K562 (cell line): Measurements from ENCODE around the gene S100A4. TPM values are rescaled to one million over a fixed set of nuclear protein-coding genes. Genes with fewer than 3 reads are reported as not detected.

ENCODE experiments used
- ARID3A ChIP-seq: IDR thresholded peaks from 2 replicates; pipeline ENCODE4 v1.6.1; 2012; ENCODE audit warnings: low read depth, low read length, improper control_type of control experiment, borderline replicate concordance
- GATAD2A ChIP-seq: fragments of 450-650 bp; IDR thresholded peaks from 2 replicates; pipeline ENCODE4 v1.6.1; 2017
- GATAD2B ChIP-seq: fragments of 450-650 bp; IDR thresholded peaks from 2 replicates; pipeline ENCODE4 v1.6.1; 2017; ENCODE audit warnings: mild to moderate bottlenecking, borderline replicate concordance
- GTF2A2 ChIP-seq: IDR thresholded peaks from 2 replicates; pipeline ENCODE4 v1.6.1; 2016; ENCODE audit warnings: mild to moderate bottlenecking, missing genetic modification characterization, missing compliant biosample characterization
- HEY1 ChIP-seq: fragments of 250-450 bp; sonication (Bioruptor Pico); IDR thresholded peaks from 2 replicates; pipeline ENCODE4 v1.5.0; 2020; ENCODE audit warnings: mild to moderate bottlenecking, moderate library complexity, borderline replicate concordance
- KHSRP ChIP-seq: fragments of 450-650 bp; IDR thresholded peaks from 2 replicates; pipeline ENCODE4 v1.6.1; 2017
- KLF1 ChIP-seq: fragments of 450-650 bp; IDR thresholded peaks from 2 replicates; pipeline ENCODE4 v1.6.1; 2016; ENCODE audit warnings: missing genetic modification characterization, missing compliant biosample characterization
- NFIC ChIP-seq: fragments of 450-650 bp; IDR thresholded peaks from 2 replicates; pipeline ENCODE4 v1.6.1; 2017; ENCODE audit warnings: mild to moderate bottlenecking, inconsistent platforms
- NONO ChIP-seq, 2 experiments: fragments of 200-400 bp in 1 of 2; fragments of 450-650 bp in 1 of 2; formaldehyde crosslinking in 1 of 2; IDR thresholded peaks; 2 replicates each; pipeline ENCODE4 v1.6.1; 2017; ENCODE audit warnings: low read depth in 2 of 2, mild to moderate bottlenecking in 2 of 2, moderate library complexity in 2 of 2, low read length in 1 of 2
- PRPF4 ChIP-seq: fragments of 200-400 bp; formaldehyde crosslinking; IDR thresholded peaks from one replicate; pipeline ENCODE4 v1.6.1; 2017; ENCODE audit warnings: low read length, low read depth, mild to moderate bottlenecking; ENCODE audit not compliant: insufficient read depth, poor library complexity, severe bottlenecking
- RAD21 ChIP-seq, 2 experiments: fragments of 250-450 bp in 1 of 2; fragments of 450-650 bp in 1 of 2; sonication (Bioruptor Pico) in 1 of 2; formaldehyde crosslinking in 1 of 2; IDR thresholded peaks in 1 of 2; conservative IDR thresholded peaks in 1 of 2; 2 replicates each; pipeline versions ENCODE4 v1.4.0 to v1.8.0; 2020 to 2022; ENCODE audit warnings: mild to moderate bottlenecking in 2 of 2, moderate library complexity in 1 of 2
- RBM15 ChIP-seq: fragments of 200-400 bp; formaldehyde crosslinking; IDR thresholded peaks from 2 replicates; pipeline ENCODE4 v1.6.1; 2018; ENCODE audit warnings: mild to moderate bottlenecking, low read length, moderate library complexity; ENCODE audit not compliant: insufficient read depth
- SNRNP70 ChIP-seq: fragments of 200-400 bp; formaldehyde crosslinking; optimal IDR thresholded peaks from 2 replicates; pipeline ENCODE3; 2017; ENCODE audit warnings: low read depth, low read length
- SRSF1 ChIP-seq: fragments of 200-400 bp; formaldehyde crosslinking; IDR thresholded peaks from 2 replicates; pipeline ENCODE4 v1.6.1; 2017; ENCODE audit warnings: mild to moderate bottlenecking, low read depth, low read length, moderate library complexity
- TRIM25 ChIP-seq: fragments of 450-650 bp; IDR thresholded peaks from 2 replicates; pipeline ENCODE4 v1.7.0; 2016; ENCODE audit warnings: borderline replicate concordance
- ZNF124 ChIP-seq: sonication (generic); formaldehyde crosslinking; IDR thresholded peaks from 2 replicates; pipeline ENCODE4 v1.8.1; 2022; ENCODE audit warnings: missing genetic modification reagents
- ZNF584 ChIP-seq: fragments of 200-800 bp; sonication (Bioruptor generic); IDR thresholded peaks from 2 replicates; pipeline ENCODE4 v1.6.1; 2016; ENCODE audit warnings: low read depth, mild to moderate bottlenecking, missing genetic modification characterization, missing compliant biosample characterization
- ZNF77 ChIP-seq: fragments of 250-450 bp; sonication (Bioruptor Pico); IDR thresholded peaks from 2 replicates; pipeline ENCODE4 v1.5.0; 2020
- ZNF785 ChIP-seq: fragments of 250-450 bp; sonication (Bioruptor Pico); IDR thresholded peaks from 2 replicates; pipeline ENCODE4 v1.4.0; 2020; ENCODE audit warnings: mild to moderate bottlenecking
- polyA plus RNA-seq, 8 experiments: library from polyadenylated mRNA; depleted of rRNA in 4 of 8; stranded (reverse) in 5 of 8; unstranded in 3 of 8; fragments of >200 nt; fragmentation: Nextera tagmentation in 2 of 8; fragmentation: Illumina TruSeq in 1 of 8; extraction: Ambion mirVana in 2 of 8; extraction: Trizol in 1 of 8; gene quantifications; 2 replicates each; pipeline versions ENCODE4 v1.2.1 to v1.2.3, GENCODE V29; 2011 to 2014; ENCODE audit warnings: inconsistent platforms in 1 of 8, missing spikeins in 1 of 8
- total RNA-seq, 7 experiments: library from RNA; depleted of rRNA in 6 of 7; stranded (reverse); fragments of >200 nt in 6 of 7; fragmentation: Illumina TruSeq in 2 of 7; extraction: Trizol in 2 of 7; gene quantifications; 2 replicates each; pipeline versions ENCODE4 v1.2.1 to v1.2.3, GENCODE V29; 2011 to 2021; ENCODE audit warnings: low replicate concordance in 1 of 7
- TF ChIP-seq, protein P1 (sequence below), 3 experiments: fragments of 200-800 bp in 1 of 3; fragments of 250-450 bp in 1 of 3; fragments of 450-650 bp in 1 of 3; sonication (Bioruptor Pico) in 1 of 3; sonication (Bioruptor generic) in 1 of 3; formaldehyde crosslinking in 1 of 3; IDR thresholded peaks; 2 replicates each; pipeline versions ENCODE4 v1.6.1 to v1.8.0; 2016 to 2022; ENCODE audit warnings: mild to moderate bottlenecking in 2 of 3, missing genetic modification characterization in 2 of 3, missing compliant biosample characterization in 1 of 3, moderate library complexity in 1 of 3

The S100A4 gene
- total and polyA plus RNA-seq, 9 of the 15 experiments (the other 6 are each of a cell fraction or from before 2014, with no cell fraction given), result 3.7 to 20.1 (median 11.2) TPM

DNA sequence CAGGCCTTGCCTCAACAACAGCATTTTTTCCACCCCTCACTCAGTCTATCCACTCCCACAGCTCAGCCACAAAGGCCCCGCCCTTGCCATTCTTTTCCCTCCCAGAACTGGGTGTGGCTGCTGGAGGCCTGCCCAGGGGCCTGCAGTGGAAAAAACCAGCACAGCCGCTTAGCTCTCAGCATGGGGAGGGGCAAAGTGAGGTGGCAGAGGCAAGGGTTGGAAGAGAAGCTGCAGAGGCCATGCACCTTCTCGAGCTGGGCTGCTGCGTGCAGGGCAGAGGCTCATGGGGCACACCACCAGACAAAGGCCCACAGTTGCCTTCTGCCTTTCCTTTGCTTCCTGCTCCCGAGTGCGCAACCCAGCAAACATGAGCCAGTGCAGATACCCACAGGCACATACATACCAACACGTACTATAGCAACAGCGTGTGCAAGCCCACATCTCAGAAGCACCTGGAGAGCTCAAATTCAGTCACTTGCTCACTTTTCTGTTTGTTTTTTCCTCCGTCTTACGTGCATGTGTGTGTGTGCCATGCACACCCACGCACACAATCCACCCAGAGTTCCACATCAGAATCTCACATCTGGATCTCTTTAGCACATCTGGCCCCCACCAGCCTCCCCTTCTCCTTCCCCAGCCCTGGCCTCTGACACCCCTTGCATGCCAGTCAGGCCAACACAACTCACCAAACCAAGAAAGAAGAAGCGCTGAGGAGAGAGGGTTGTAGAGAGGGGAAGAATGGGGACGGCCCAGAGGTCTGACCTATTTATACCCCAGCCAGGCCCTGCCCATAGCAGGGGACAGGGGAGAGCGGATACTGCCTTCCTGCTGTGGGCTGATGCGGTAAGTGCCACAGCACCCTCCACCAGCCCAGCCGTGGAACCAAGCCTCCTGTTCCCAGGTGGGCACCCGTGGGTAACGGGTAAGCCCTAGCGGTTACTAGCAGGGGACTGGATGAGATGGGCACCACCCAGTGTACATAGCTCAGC lies at the start of gene S100A4 (continued):
- TF ChIP-seq, protein P1, sequence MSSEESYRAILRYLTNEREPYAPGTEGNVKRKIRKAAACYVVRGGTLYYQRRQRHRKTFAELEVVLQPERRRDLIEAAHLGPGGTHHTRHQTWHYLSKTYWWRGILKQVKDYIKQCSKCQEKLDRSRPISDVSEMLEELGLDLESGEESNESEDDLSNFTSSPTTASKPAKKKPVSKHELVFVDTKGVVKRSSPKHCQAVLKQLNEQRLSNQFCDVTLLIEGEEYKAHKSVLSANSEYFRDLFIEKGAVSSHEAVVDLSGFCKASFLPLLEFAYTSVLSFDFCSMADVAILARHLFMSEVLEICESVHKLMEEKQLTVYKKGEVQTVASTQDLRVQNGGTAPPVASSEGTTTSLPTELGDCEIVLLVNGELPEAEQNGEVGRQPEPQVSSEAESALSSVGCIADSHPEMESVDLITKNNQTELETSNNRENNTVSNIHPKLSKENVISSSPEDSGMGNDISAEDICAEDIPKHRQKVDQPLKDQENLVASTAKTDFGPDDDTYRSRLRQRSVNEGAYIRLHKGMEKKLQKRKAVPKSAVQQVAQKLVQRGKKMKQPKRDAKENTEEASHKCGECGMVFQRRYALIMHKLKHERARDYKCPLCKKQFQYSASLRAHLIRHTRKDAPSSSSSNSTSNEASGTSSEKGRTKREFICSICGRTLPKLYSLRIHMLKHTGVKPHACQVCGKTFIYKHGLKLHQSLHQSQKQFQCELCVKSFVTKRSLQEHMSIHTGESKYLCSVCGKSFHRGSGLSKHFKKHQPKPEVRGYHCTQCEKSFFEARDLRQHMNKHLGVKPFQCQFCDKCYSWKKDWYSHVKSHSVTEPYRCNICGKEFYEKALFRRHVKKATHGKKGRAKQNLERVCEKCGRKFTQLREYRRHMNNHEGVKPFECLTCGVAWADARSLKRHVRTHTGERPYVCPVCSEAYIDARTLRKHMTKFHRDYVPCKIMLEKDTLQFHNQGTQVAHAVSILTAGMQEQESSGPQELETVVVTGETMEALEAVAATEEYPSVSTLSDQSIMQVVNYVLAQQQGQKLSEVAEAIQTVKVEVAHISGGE (CRISPR knock-in tag; IDR thresholded peaks at IDR 0.05), result peak in 1 of 3 experiments; percentile 61; a peak in 2 of 6 replicates
- TF ChIP-seq RAD21 (CRISPR knock-in tag; conservative IDR thresholded peaks at IDR 0.05 in 1 of 2, IDR thresholded peaks at IDR 0.05 in 1 of 2), result no peak
- TF ChIP-seq TRIM25, result no peak
- no peak for TF ChIP-seq GTF2A2 (tag)
- TF ChIP-seq ZNF77 (CRISPR knock-in tag), result no peak
- peak; percentile 76 for TF ChIP-seq NFIC
- TF ChIP-seq HEY1 (CRISPR knock-in tag), result no peak
- no peak for TF ChIP-seq RBM15
- TF ChIP-seq GATAD2B, result no peak
- TF ChIP-seq NONO (IDR thresholded peaks at IDR 0.05; ENCODE audit: low read depth in 2 of 2, low read length in 1 of 2), result no peak
- no peak for TF ChIP-seq ZNF584 (CRISPR knock-in tag)
- TF ChIP-seq PRPF4, result no peak
- TF ChIP-seq KLF1 (tag), result peak; percentile 68
- no peak for TF ChIP-seq ZNF124
- TF ChIP-seq GATAD2A, result no peak
- no peak for TF ChIP-seq SRSF1
- TF ChIP-seq KHSRP, result no peak
- TF ChIP-seq ARID3A, result no peak
- TF ChIP-seq SNRNP70, result no peak
- no peak for TF ChIP-seq ZNF785 (CRISPR knock-in tag)
